ENCODE data around the gene PAQR8.

DNA sequence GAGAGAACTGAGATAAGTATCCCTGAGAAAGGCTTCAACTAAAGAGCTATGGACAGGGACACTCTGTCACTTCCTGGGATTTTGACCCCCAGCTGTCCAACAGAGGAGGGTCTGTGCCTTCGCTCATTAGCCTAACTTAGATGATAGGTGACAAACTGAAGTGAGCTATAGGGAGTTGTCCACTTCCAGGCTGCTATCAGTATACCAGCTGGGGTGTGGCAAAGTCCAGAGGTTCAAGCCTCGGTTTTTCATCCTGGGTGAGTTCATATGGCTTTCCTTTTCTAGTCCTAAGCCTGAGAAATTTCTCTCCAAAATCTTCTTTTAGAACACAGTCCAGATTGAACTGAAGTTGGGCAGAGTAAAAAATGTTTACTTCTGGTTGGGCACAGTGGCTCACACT is 5.9 kb upstream of the PAQR8 start:
- TF ChIP-seq, protein P1, sequence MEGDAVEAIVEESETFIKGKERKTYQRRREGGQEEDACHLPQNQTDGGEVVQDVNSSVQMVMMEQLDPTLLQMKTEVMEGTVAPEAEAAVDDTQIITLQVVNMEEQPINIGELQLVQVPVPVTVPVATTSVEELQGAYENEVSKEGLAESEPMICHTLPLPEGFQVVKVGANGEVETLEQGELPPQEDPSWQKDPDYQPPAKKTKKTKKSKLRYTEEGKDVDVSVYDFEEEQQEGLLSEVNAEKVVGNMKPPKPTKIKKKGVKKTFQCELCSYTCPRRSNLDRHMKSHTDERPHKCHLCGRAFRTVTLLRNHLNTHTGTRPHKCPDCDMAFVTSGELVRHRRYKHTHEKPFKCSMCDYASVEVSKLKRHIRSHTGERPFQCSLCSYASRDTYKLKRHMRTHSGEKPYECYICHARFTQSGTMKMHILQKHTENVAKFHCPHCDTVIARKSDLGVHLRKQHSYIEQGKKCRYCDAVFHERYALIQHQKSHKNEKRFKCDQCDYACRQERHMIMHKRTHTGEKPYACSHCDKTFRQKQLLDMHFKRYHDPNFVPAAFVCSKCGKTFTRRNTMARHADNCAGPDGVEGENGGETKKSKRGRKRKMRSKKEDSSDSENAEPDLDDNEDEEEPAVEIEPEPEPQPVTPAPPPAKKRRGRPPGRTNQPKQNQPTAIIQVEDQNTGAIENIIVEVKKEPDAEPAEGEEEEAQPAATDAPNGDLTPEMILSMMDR (IDR thresholded peaks at IDR 0.05; ENCODE audit: low read depth, low read length) = no peak
- no peak for TF ChIP-seq EZH2phosphoT487 (IDR thresholded peaks at IDR 0.05; ENCODE audit: low read depth)
